Sigmoid colon (tissue), 7 donors: Measurements from ENCODE around the gene CFAP161. TPM values are rescaled to one million over a fixed set of nuclear protein-coding genes. Genes with fewer than 3 reads are reported as not detected.

Experiments used
- DNase-seq: peaks from one replicate; pipeline ENCODE4 v3.0.0-alpha.2; 2019
- H3K27ac ChIP-seq, 4 donors: fragments of 200-600 bp; sonication (generic); one replicate each; pipeline ENCODE4 v1.5.1; 2016 to 2019; ENCODE audit warnings: mild to moderate bottlenecking in 1 of 4
- H3K27me3 ChIP-seq, 3 donors: fragments of 200-600 bp; sonication (generic); one replicate each; pipeline ENCODE4 v1.5.1; 2019; ENCODE audit warnings: mild to moderate bottlenecking in 1 of 3
- H3K36me3 ChIP-seq, 4 donors: fragments of 200-600 bp; sonication (generic); one replicate each; pipeline ENCODE4 v1.5.1; 2016 to 2019
- H3K4me1 ChIP-seq, 4 donors: fragments of 200-600 bp; sonication (generic); one replicate each; pipeline ENCODE4 v1.5.1; 2017 to 2019
- H3K4me3 ChIP-seq, 4 donors: fragments of 200-600 bp; sonication (generic); one replicate each; pipeline ENCODE4 v1.5.1; 2017 to 2019; ENCODE audit warnings: mild to moderate bottlenecking in 2 of 4, moderate library complexity in 1 of 4
- H3K9me3 ChIP-seq, 4 donors: fragments of 200-600 bp in 3 of 4; sonication (generic) in 3 of 4; one replicate each; pipeline versions ENCODE4 v1.5.1 to v1.6.1; 2013 to 2019
- EP300 ChIP-seq, 4 donors: sonication (generic); formaldehyde crosslinking; IDR thresholded peaks; one replicate each; pipeline ENCODE4 v1.6.1; 2017; ENCODE audit warnings: antibody characterized with exemption in 4 of 4
- POLR2A ChIP-seq, 2 donors: fragments of 450-650 bp; IDR thresholded peaks; one replicate each; pipeline ENCODE4 v1.6.1; 2016; ENCODE audit warnings: antibody characterized with exemption in 2 of 2, mild to moderate bottlenecking in 2 of 2, moderate library complexity in 2 of 2
- POLR2AphosphoS5 ChIP-seq, 4 donors: sonication (generic); formaldehyde crosslinking; IDR thresholded peaks; one replicate each; pipeline ENCODE4 v1.6.1; 2017; ENCODE audit warnings: antibody characterized with exemption in 4 of 4
- WGBS, 2 donors: extraction: QIAGEN DNeasy Blood & Tissue Kit; methylation state at CpG; one replicate each; pipeline ENCODE4 v1.1.7; 2013; 5-methylcytosine and 5-hydroxymethylcytosine counted together
- intact Hi-C: fragments of 100-400 bp; cut with DNase I; formaldehyde crosslinking; loops from one replicate; pipeline ENCODE4 v1.15.1; 2023
- polyA plus RNA-seq, 3 donors: library from polyadenylated mRNA; stranded (reverse); fragments of 200-250 nt; gene quantifications; one replicate each; pipeline ENCODE4 v1.2.3, GENCODE V29; 2013
- total RNA-seq, 4 donors: library from RNA; depleted of rRNA; stranded (reverse); fragments of >200 nt; gene quantifications; one replicate each; pipeline ENCODE4 v1.1.0, GENCODE V29; 2016
- TF ChIP-seq, protein P1 (sequence below), 4 experiments: fragments of 450-650 bp in 3 of 4; fragments of 200-600 bp in 1 of 4; IDR thresholded peaks; one replicate each; pipeline ENCODE4 v1.5.1; 2016 to 2019; ENCODE audit warnings: antibody characterized with exemption in 4 of 4, mild to moderate bottlenecking in 3 of 4, moderate library complexity in 2 of 4
- donor health status: healthy with polysubstance abuse.
- donor health status: Bipolar disorder and iron deficiency.
- donor health status: healthy.

The CFAP161 gene, protein sequence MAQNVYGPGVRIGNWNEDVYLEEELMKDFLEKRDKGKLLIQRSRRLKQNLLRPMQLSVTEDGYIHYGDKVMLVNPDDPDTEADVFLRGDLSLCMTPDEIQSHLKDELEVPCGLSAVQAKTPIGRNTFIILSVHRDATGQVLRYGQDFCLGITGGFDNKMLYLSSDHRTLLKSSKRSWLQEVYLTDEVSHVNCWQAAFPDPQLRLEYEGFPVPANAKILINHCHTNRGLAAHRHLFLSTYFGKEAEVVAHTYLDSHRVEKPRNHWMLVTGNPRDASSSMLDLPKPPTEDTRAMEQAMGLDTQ
- 1 to 10 TPM in 1 of 4 donors, not detected in 3; 2.1 TPM for total RNA-seq
- polyA plus RNA-seq, result not detected

DNA sequence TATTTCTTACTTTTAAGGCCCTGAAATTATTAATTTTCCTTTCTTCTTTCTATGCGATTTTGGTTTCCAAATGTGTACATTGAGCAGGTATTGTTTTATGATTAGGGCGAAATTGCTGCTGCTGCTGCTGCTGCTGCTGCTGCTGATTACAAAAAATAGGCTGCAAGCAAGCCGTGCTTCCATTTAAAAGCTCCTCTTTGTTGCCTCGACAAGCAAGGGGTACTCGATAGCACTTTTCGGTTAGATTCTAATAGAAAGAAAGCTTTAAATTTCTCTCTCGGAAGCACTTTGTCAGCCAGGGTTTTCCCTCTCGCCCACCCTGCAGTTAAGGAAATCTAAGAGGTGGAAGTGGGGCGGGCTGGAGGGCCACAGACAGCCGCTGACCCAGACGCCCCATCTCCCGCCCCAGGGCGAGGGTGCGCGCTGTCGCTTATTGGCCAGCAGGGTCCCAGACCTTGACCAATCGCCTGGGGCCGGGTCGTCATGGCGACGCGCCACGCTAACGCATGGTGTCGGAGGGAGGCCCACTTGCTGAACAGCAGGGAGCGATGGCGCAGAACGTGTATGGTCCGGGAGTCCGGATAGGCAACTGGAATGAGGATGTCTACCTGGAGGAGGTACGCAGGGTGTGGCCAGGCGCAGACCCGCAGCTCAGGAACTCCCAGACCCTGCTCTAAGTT, at the start of gene CFAP161:
Gene CFAP161, plus strand, starts transcription at position 489 of the 680 bp plus-strand sequence. Its CDS starts 60 bp downstream, at position 549.
- Histone ChIP-seq H3K27me3 (no peaks in the 10 kb centered on the region), H3K4me1 (peaks cover 0 to 12% (median 11%) of the 10 kb centered on the region in 4 donors), H3K9me3 (no peaks in the 10 kb centered on the region), H3K27ac (no peak within 1 kb of the TSS), H3K4me3 (peak within 1 kb of the TSS in 3 of 4 donors; percentile 30 to 50 (median 41)), H3K36me3 (no peaks in the 10 kb centered on the region)
- peak; percentile 86 for DNase-seq
- TF ChIP-seq POLR2AphosphoS5 (IDR thresholded peaks at IDR 0.05), result no peak
- TF ChIP-seq, protein P1, sequence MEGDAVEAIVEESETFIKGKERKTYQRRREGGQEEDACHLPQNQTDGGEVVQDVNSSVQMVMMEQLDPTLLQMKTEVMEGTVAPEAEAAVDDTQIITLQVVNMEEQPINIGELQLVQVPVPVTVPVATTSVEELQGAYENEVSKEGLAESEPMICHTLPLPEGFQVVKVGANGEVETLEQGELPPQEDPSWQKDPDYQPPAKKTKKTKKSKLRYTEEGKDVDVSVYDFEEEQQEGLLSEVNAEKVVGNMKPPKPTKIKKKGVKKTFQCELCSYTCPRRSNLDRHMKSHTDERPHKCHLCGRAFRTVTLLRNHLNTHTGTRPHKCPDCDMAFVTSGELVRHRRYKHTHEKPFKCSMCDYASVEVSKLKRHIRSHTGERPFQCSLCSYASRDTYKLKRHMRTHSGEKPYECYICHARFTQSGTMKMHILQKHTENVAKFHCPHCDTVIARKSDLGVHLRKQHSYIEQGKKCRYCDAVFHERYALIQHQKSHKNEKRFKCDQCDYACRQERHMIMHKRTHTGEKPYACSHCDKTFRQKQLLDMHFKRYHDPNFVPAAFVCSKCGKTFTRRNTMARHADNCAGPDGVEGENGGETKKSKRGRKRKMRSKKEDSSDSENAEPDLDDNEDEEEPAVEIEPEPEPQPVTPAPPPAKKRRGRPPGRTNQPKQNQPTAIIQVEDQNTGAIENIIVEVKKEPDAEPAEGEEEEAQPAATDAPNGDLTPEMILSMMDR (IDR thresholded peaks at IDR 0.05), result no peak
- TF ChIP-seq POLR2A (IDR thresholded peaks at IDR 0.05), result no peak
- TF ChIP-seq EP300 (IDR thresholded peaks at IDR 0.05), result no peak
- 4 to 5% methylated on average over 33 of the region's 33 CpGs for WGBS, 2 donors
- intact Hi-C loops, result no loop called here

DNA sequence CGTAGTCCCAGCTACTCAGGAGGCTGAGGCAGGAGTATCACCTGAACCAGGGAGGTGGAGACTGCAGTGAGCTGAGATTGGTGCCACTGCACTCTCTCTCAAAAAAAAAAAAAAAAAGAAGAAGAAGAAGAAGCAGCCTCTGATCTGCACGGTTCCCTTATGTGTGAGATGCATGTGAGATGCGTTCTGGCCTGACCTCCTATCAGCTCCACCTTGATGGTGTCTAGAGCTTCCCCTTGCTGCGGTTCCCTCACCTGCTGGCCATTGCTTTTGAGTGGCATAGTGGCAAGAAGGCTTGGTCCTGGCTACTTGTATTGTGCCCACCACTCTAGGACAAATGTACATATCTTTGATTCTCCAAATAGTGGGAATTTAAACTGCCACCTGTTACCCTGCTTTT, 49.4 kb upstream of the CFAP161 start:
- H3K4me1 ChIP-seq, result no peaks in the 10 kb centered on the region
- TF ChIP-seq POLR2A (IDR thresholded peaks at IDR 0.05) (no peak), POLR2AphosphoS5 (IDR thresholded peaks at IDR 0.05) (no peak), EP300 (IDR thresholded peaks at IDR 0.05) (no peak)
- TF ChIP-seq, protein P1 (IDR thresholded peaks at IDR 0.05), result no peak
- H3K4me3 ChIP-seq, result no peak overlapping the region
- no peak overlapping the region for H3K27ac ChIP-seq
- DNase-seq, result no peak
- H3K27me3 ChIP-seq, result no peaks in the 10 kb centered on the region
- no peaks in the 10 kb centered on the region for H3K36me3 ChIP-seq
- 79 to 85% methylated on average over 4 of the region's 4 CpGs for WGBS, 2 donors
- no peaks in the 10 kb centered on the region for H3K9me3 ChIP-seq
- intact Hi-C loops, result no loop called here

DNA sequence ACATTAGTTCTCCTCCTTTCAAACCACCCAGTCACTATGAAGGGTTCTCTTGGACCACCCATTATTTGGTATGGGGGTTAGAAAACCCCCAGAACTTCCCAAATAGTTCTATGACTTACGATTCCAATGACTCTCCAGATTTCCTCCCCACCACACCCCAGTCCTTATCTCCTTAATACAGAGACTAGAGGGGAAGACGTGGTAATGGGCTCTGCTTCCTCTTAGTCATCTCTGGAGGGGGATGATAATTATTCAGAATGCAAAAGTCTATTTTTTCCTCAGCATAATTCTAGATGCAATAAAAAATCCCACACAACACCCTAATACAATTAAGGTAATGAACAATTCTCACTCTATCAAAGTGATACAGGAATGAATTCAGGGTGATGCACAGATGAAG, 48.9 kb upstream of the CFAP161 start:
- no peak for DNase-seq
- Histone ChIP-seq H3K27ac (no peak overlapping the region), H3K4me3 (no peak overlapping the region), H3K9me3 (no peaks in the 10 kb centered on the region), H3K36me3 (no peaks in the 10 kb centered on the region), H3K4me1 (no peaks in the 10 kb centered on the region), H3K27me3 (no peaks in the 10 kb centered on the region)
- WGBS, 2 donors, result 49 to 68% methylated on average over 2 of the region's 2 CpGs
- TF ChIP-seq POLR2AphosphoS5 (IDR thresholded peaks at IDR 0.05) (no peak), POLR2A (IDR thresholded peaks at IDR 0.05) (no peak), EP300 (IDR thresholded peaks at IDR 0.05) (no peak)
- TF ChIP-seq, protein P1 (IDR thresholded peaks at IDR 0.05), result no peak
- intact Hi-C loops, result no loop called here

DNA sequence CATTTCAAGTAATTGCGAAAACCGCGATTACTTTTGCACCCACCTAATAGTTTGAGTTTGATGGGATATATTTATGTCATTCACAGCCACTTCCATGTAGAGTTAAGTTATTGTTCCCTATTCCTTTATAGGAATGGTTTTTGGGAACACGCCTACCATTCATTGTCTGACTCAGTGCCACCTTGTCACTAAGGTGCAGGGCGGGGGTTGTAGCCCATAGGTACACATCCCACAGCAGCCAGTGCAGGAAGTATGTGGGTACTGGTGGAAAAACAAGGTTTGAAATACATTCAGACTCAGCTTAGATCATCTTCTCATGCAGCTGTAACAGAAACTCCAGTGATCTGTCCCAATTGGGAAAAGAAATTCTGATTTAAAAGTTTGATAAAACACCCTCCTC, 48.2 kb upstream of the CFAP161 start:
- Histone ChIP-seq H3K36me3 (no peaks in the 10 kb centered on the region), H3K4me1 (no peaks in the 10 kb centered on the region), H3K27me3 (no peaks in the 10 kb centered on the region), H3K9me3 (no peaks in the 10 kb centered on the region), H3K4me3 (no peak overlapping the region), H3K27ac (no peak overlapping the region)
- intact Hi-C loops, result no loop called here
- TF ChIP-seq, protein P1 (IDR thresholded peaks at IDR 0.05), result no peak
- TF ChIP-seq POLR2AphosphoS5 (IDR thresholded peaks at IDR 0.05) (no peak), EP300 (IDR thresholded peaks at IDR 0.05) (no peak), POLR2A (IDR thresholded peaks at IDR 0.05) (no peak)
- no peak for DNase-seq
- WGBS, 2 donors, result 82 to 84% methylated on average over 5 of the region's 5 CpGs
